IMR-90 (cell line): ENCODE results near the gene SYNGR3. TPM values are rescaled to one million over a fixed set of nuclear protein-coding genes. Genes with fewer than 3 reads are reported as not detected.

ENCODE experiments used
- ATAC-seq: fragments of 200-7000 bp; cut with Tn5 transposase; 2 replicates; pipeline ENCODE4 v1.9.1; 2020; ENCODE audit warnings: low read depth, mild to moderate bottlenecking, moderate library complexity
- BruUV-seq: library from RNA; stranded (reverse); fragments of 400-500 nt; replicated peaks from 2 replicates; lab custom pipeline; 2021; lab: Mats Ljungman, UMichigan
- CTCF ChIA-PET: fragments of 300-600 bp; formaldehyde crosslinking; extraction: SDS; loops from one replicate; lab custom pipeline; 2021; ENCODE audit warnings: antibody characterized with exemption; lab: Yijun Ruan, JAX
- POLR2A ChIA-PET: fragments of 300-600 bp; sonication (Branson Sonifier 250); formaldehyde crosslinking; loops from one replicate; lab custom pipeline; 2022; ENCODE audit warnings: antibody characterized with exemption; ENCODE audit not compliant: unreplicated experiment; lab: Charles Lee
- DNase-seq: peaks from one replicate; pipeline ENCODE4 v3.0.0; 2013
- H2AFZ ChIP-seq: replicated peaks from 2 replicates; pipeline ENCODE3; 2013; ENCODE audit warnings: low read length, mild to moderate bottlenecking; ENCODE audit not compliant: poor library complexity
- H2AK5ac ChIP-seq: 2 replicates; pipeline ENCODE4 v1.6.1; 2013; ENCODE audit warnings: low read depth, low read length, inconsistent platforms
- H2AK9ac ChIP-seq: replicated peaks from 2 replicates; pipeline ENCODE3; 2013; ENCODE audit warnings: mild to moderate bottlenecking, low read depth, low read length, moderate library complexity; ENCODE audit not compliant: poor library complexity
- H2BK120ac ChIP-seq: 2 replicates; pipeline ENCODE4 v1.6.1; 2013; ENCODE audit warnings: low read depth, low read length, inconsistent platforms
- H2BK15ac ChIP-seq: 3 replicates; pipeline ENCODE4 v1.6.1; 2013; ENCODE audit warnings: low read depth, low read length, inconsistent platforms
- H2BK20ac ChIP-seq: 2 replicates; pipeline ENCODE4 v1.6.1; 2013; ENCODE audit warnings: low read depth, mild to moderate bottlenecking, inconsistent platforms, low read length, moderate library complexity
- H2BK5ac ChIP-seq: 2 replicates; pipeline ENCODE4 v1.6.1; 2013; ENCODE audit warnings: mild to moderate bottlenecking, low read depth, low read length, inconsistent platforms; ENCODE audit not compliant: poor library complexity, severe bottlenecking
- H3K14ac ChIP-seq: replicated peaks from 2 replicates; pipeline ENCODE4 v1.6.1; 2013; ENCODE audit warnings: low read depth, low read length, inconsistent platforms
- H3K18ac ChIP-seq: 2 replicates; pipeline ENCODE4 v1.6.1; 2013; ENCODE audit warnings: low read depth, low read length, control low read depth
- H3K23ac ChIP-seq: 2 replicates; pipeline ENCODE4 v1.6.1; 2013; ENCODE audit warnings: low read depth, low read length, inconsistent platforms
- H3K27ac ChIP-seq: 2 replicates; pipeline ENCODE4 v1.5.1; 2013; ENCODE audit warnings: mild to moderate bottlenecking, control low read depth, low read length; ENCODE audit not compliant: insufficient read depth
- H3K27me3 ChIP-seq: 2 replicates; pipeline ENCODE4 v1.6.1; 2013; ENCODE audit warnings: low read length; ENCODE audit not compliant: control insufficient read depth, insufficient read depth
- H3K36me3 ChIP-seq: 2 replicates; pipeline ENCODE4 v1.6.1; 2013; ENCODE audit warnings: low read length, mixed read lengths; ENCODE audit not compliant: control insufficient read depth, insufficient read depth
- H3K4ac ChIP-seq: 2 replicates; pipeline ENCODE4 v1.6.1; 2013; ENCODE audit warnings: low read depth, low read length, inconsistent platforms
- H3K4me1 ChIP-seq: 2 replicates; pipeline ENCODE4 v1.6.1; 2013; ENCODE audit warnings: low read length, mixed read lengths; ENCODE audit not compliant: control insufficient read depth, insufficient read depth
- H3K4me2 ChIP-seq: 2 replicates; pipeline ENCODE4 v1.6.1; 2013; ENCODE audit warnings: low read depth, mild to moderate bottlenecking, control low read depth, low read length, moderate library complexity
- H3K4me3 ChIP-seq: 2 replicates; pipeline ENCODE4 v1.5.1; 2013; ENCODE audit warnings: low read depth, mild to moderate bottlenecking, control low read depth, low read length, moderate library complexity; ENCODE audit not compliant: insufficient read depth
- H3K56ac ChIP-seq: 2 replicates; pipeline ENCODE4 v1.6.1; 2013; ENCODE audit warnings: low read length, inconsistent platforms; ENCODE audit not compliant: insufficient read depth; ENCODE audit errors: extremely low read depth
- H3K79me1 ChIP-seq, 2 experiments: 2 replicates each; pipeline ENCODE4 v1.6.1; 2013; ENCODE audit warnings: low read length in 2 of 2, inconsistent platforms in 1 of 2, low read depth in 1 of 2
- H3K9ac ChIP-seq: 2 replicates; pipeline ENCODE4 v1.6.1; 2013; ENCODE audit warnings: low read depth, low read length, control low read depth
- H3K9me1 ChIP-seq: 2 replicates; pipeline ENCODE4 v1.6.1; 2013; ENCODE audit warnings: low read length, inconsistent platforms; ENCODE audit not compliant: insufficient read depth
- H3K9me3 ChIP-seq: 2 replicates; pipeline ENCODE4 v1.6.1; 2013; ENCODE audit warnings: low read length; ENCODE audit not compliant: control insufficient read depth, insufficient read depth
- H4K20me1 ChIP-seq: 2 replicates; pipeline ENCODE4 v1.6.1; 2013; ENCODE audit warnings: low read length, inconsistent platforms; ENCODE audit not compliant: insufficient read depth
- H4K5ac ChIP-seq: 2 replicates; pipeline ENCODE4 v1.6.1; 2013; ENCODE audit warnings: mild to moderate bottlenecking, low read depth, low read length, control low read depth
- H4K8ac ChIP-seq, 2 experiments: 2 replicates each; pipeline ENCODE4 v1.6.1; 2013; ENCODE audit warnings: low read depth in 2 of 2, low read length in 2 of 2, control low read depth in 1 of 2, inconsistent platforms in 1 of 2
- H4K91ac ChIP-seq: 2 replicates; pipeline ENCODE4 v1.6.1; 2013; ENCODE audit warnings: low read depth, low read length, inconsistent platforms; ENCODE audit not compliant: insufficient read depth
- BHLHE40 ChIP-seq: fragments of 150-350 bp; IDR thresholded peaks from 2 replicates; pipeline ENCODE4 v1.6.1; 2016; ENCODE audit warnings: mild to moderate bottlenecking, low read depth, low read length
- CEBPB ChIP-seq: IDR thresholded peaks from 2 replicates; pipeline ENCODE4 v1.6.1; 2012; ENCODE audit warnings: low read depth, low read length, improper control_type of control experiment
- CHD1 ChIP-seq: IDR thresholded peaks from 2 replicates; pipeline ENCODE4 v1.6.1; 2012; ENCODE audit warnings: low read depth, low read length, improper control_type of control experiment
- CTCF ChIP-seq: conservative IDR thresholded peaks from 2 replicates; pipeline ENCODE4 v1.5.1; 2012; ENCODE audit warnings: mild to moderate bottlenecking, low read depth, low read length, improper control_type of control experiment
- ELK1 ChIP-seq: fragments of 150-350 bp; IDR thresholded peaks from 2 replicates; pipeline ENCODE4 v1.6.1; 2016; ENCODE audit warnings: low read depth, mild to moderate bottlenecking, low read length, moderate library complexity, borderline replicate concordance
- MAFK ChIP-seq: IDR thresholded peaks from 2 replicates; pipeline ENCODE4 v1.6.1; 2012; ENCODE audit warnings: low read depth, low read length, improper control_type of control experiment
- MAZ ChIP-seq: IDR thresholded peaks from 2 replicates; pipeline ENCODE4 v1.6.1; 2012; ENCODE audit warnings: low read depth, mild to moderate bottlenecking, low read length, improper control_type of control experiment, moderate library complexity, borderline replicate concordance
- MXI1 ChIP-seq: IDR thresholded peaks from 2 replicates; pipeline ENCODE4 v1.6.1; 2012; ENCODE audit warnings: low read depth, mild to moderate bottlenecking, low read length, moderate library complexity, borderline replicate concordance
- NFE2L2 ChIP-seq: fragments of 150-350 bp; IDR thresholded peaks from 2 replicates; pipeline ENCODE4 v1.6.1; 2016; ENCODE audit warnings: low read depth, mild to moderate bottlenecking, low read length
- POLR2A ChIP-seq: IDR thresholded peaks from 2 replicates; pipeline ENCODE4 v1.6.1; 2012; ENCODE audit warnings: mild to moderate bottlenecking, low read depth, low read length
- RAD21 ChIP-seq: IDR thresholded peaks from 2 replicates; pipeline ENCODE4 v1.6.1; 2012; ENCODE audit warnings: low read length, improper control_type of control experiment
- RCOR1 ChIP-seq: IDR thresholded peaks from 2 replicates; pipeline ENCODE4 v1.6.1; 2012; ENCODE audit warnings: mild to moderate bottlenecking, low read length, improper control_type of control experiment; ENCODE audit not compliant: insufficient replicate concordance
- RFX5 ChIP-seq: IDR thresholded peaks from 2 replicates; pipeline ENCODE4 v1.8.0; 2012; ENCODE audit warnings: low read depth, mild to moderate bottlenecking, low read length, moderate library complexity
- SMC3 ChIP-seq: fragments of 150-350 bp; IDR thresholded peaks from 2 replicates; pipeline ENCODE4 v1.6.1; 2016; ENCODE audit warnings: low read depth, mild to moderate bottlenecking, antibody characterized with exemption, low read length, moderate library complexity
- WGBS, 2 experiments: methylation state at CpG; one replicate each; pipeline versions ENCODE4 v1.1.5 to v1.1.7; 2013; ENCODE audit warnings: missing lambda C conversion rate in 2 of 2; ENCODE audit not compliant: insufficient read length in 1 of 2; ENCODE audit errors: extremely low coverage in 2 of 2; 5-methylcytosine and 5-hydroxymethylcytosine counted together
- dilution Hi-C: fragments of 300-500 bp; cut with HindIII; formaldehyde crosslinking; loops from one replicate; pipeline ENCODE4 v1.14.3; 2018; ENCODE audit warnings: low sequenced_read_pairs; ENCODE audit not compliant: unreplicated experiment
- in situ Hi-C: fragments of 300-500 bp; cut with MboI; formaldehyde crosslinking; loops from 3 replicates; pipeline ENCODE4 v1.14.3; 2019; ENCODE audit warnings: low sequenced_read_pairs, inconsistent platforms, mixed read lengths
- intact Hi-C: fragments of 100-400 bp; cut with micrococcal nuclease; formaldehyde crosslinking; loops from 2 replicates; pipeline ENCODE4 v1.10.0; 2022
- polyA plus RNA-seq, 3 experiments: library from polyadenylated mRNA; depleted of rRNA; stranded (reverse); fragments of >200 nt; gene quantifications; 2 replicates each; pipeline ENCODE4 v1.2.3, GENCODE V29; 2012; ENCODE audit warnings: low replicate concordance in 1 of 3
- total RNA-seq: library from RNA; depleted of rRNA; stranded (reverse); fragments of >200 nt; gene quantifications from 2 replicates; pipeline ENCODE4 v1.2.3, GENCODE V29; 2012

SYNGR3 gene
- total and polyA plus RNA-seq, 2 of the 4 experiments (the other 2 are of a cell fraction), result 1.8 to 5.8 TPM

GRCh38 chr16:1946495-1947368 lies 43.0 kb upstream of the SYNGR3 start (continued):
- TF ChIP-seq MAZ, result no peak

GRCh38 chr16:1947369-1947670 lies 42.5 kb upstream of the SYNGR3 start:
- Histone ChIP-seq H3K14ac (no peak overlapping the region), H3K4me3 (no peak overlapping the region), H2AFZ (no peak overlapping the region), H2BK15ac (no peak overlapping the region), H3K4me1 (peaks cover under 1% of the 10 kb centered on the region; the same call in 1 of the 2 replicates), H3K4ac (no peak overlapping the region), H3K36me3 (no peaks in the 10 kb centered on the region), H3K23ac (no peak overlapping the region), H3K9me3 (no peaks in the 10 kb centered on the region), H2AK9ac (no peak overlapping the region), H4K5ac (no peak overlapping the region), H2BK20ac (no peak overlapping the region), H3K56ac (no peak overlapping the region), H3K27me3 (no peaks in the 10 kb centered on the region), H2BK120ac (no peak overlapping the region), H2AK5ac (no peak overlapping the region), H3K79me1 (peaks cover 0 to 7% of the 10 kb centered on the region in 2 experiments; a peak in 2 of 4 replicates), H3K9me1 (no peaks in the 10 kb centered on the region), H2BK5ac (no peak overlapping the region), H4K8ac (no peak overlapping the region), H4K91ac (no peak overlapping the region), H4K20me1 (no peaks in the 10 kb centered on the region), H3K4me2 (no peak overlapping the region), H3K27ac (no peak overlapping the region), H3K9ac (no peak overlapping the region), H3K18ac (no peak overlapping the region)
- BruUV-seq, result no TSS peak
- WGBS, 2 experiments, result 100% methylated on average over 1 of the region's 9 CpGs; no CpG with 5 or more reads in 1 of the 2 experiments
- in situ Hi-C loops, result no loop called here
- ChIA-PET POLR2A (no interaction called here), CTCF (no interaction called here)
- dilution Hi-C loops, result no loop called here
- ATAC-seq (no peak), DNase-seq (no peak)
- intact Hi-C loops, result no loop called here
- no peak for TF ChIP-seq CHD1
- no peak for TF ChIP-seq RCOR1
- no peak for TF ChIP-seq MXI1
- no peak for TF ChIP-seq POLR2A
- no peak for TF ChIP-seq CTCF
- TF ChIP-seq ELK1, result no peak
- TF ChIP-seq MAFK, result no peak
- TF ChIP-seq RFX5, result no peak
- TF ChIP-seq NFE2L2, result no peak
- no peak for TF ChIP-seq RAD21
- no peak for TF ChIP-seq BHLHE40
- no peak for TF ChIP-seq SMC3
- TF ChIP-seq CEBPB, result no peak
- TF ChIP-seq MAZ, result no peak
